ENCODE results near the gene RNF8. TPM values are rescaled to one million over a fixed set of nuclear protein-coding genes. Genes with fewer than 3 reads are reported as not detected.

Gene RNF8
- total and polyA plus RNA-seq, 10 of the 15 experiments (the other 5 are each of a cell fraction or from before 2014, with no cell fraction given): 7.8 to 30.2 (median 23.3) TPM

DNA sequence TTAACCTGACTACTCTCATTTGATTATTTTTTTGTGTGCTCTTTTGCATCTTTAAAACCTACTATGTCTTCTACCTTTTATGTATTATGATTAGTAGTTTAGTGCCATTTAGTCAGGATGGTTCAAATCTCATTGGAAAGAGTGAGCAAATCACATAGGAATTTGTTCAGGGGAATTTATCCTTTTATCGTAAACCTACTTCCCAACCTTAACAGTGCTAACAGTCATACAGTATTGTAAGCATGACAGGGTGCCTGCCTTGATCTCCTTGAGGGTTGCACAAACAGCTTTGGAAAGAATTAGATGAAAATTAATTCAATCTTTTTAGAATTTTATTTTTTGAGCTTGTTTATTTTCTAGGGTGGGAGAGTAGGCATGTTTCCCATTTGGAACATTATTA is 18.3 kb downstream of the RNF8 start:
- Histone ChIP-seq H3K4me2 (ENCODE audit: control insufficient read depth, insufficient read depth) (no peak overlapping the region), H3K27ac (ENCODE audit: control insufficient read depth, insufficient read depth) (no peak overlapping the region), H3K79me2 (ENCODE audit: control insufficient read depth, insufficient read depth, low read length) (no peaks in the 10 kb centered on the region), H2AFZ (ENCODE audit: control insufficient read depth, low read depth, low read length) (no peak overlapping the region), H3K9me3 (replicated peaks; ENCODE audit: control insufficient read depth, insufficient read depth, low read length) (no peaks in the 10 kb centered on the region), H4K20me1 (ENCODE audit: control insufficient read depth, insufficient read depth) (peaks cover 3% of the 10 kb centered on the region; the same call in 1 of the 2 replicates), H3K36me3 (ENCODE audit: control insufficient read depth in 2 of 2, insufficient read depth in 2 of 2, low read length in 1 of 2) (peaks cover 7 to 40% of the 10 kb centered on the region in 2 experiments), H3K27me3 (replicated peaks in 1 of 2; ENCODE audit: control insufficient read depth in 2 of 2, insufficient read depth in 2 of 2, low read length in 1 of 2) (no peaks in the 10 kb centered on the region), H3K4me1 (ENCODE audit: control insufficient read depth, insufficient read depth, low read length) (peaks cover 14% of the 10 kb centered on the region), H3K9ac (ENCODE audit: control insufficient read depth, insufficient read depth, low read length) (no peak overlapping the region), H3K4me3 (no peak overlapping the region)
- FAIRE-seq: no peak
- ATAC-seq: no peak
- intact Hi-C loops (cut with micrococcal nuclease; ENCODE audit: unreplicated experiment): no loop called here
- in situ Hi-C loops (cut with MboI): no loop called here
- TF ChIP-seq ZNF24 (IDR thresholded peaks at IDR 0.05) (no peak), ZSCAN29 (IDR thresholded peaks at IDR 0.05) (no peak), MXI1 (IDR thresholded peaks at IDR 0.05; ENCODE audit: low read depth, low read length) (no peak), E2F8 (IDR thresholded peaks at IDR 0.05; ENCODE audit: low read depth, partially characterized antibody) (no peak), CBX3 (IDR thresholded peaks at IDR 0.05; ENCODE audit: borderline replicate concordance, low read depth) (no peak), CHD1 (IDR thresholded peaks at IDR 0.05; ENCODE audit: low read depth, low read length) (no peak), LARP7 (IDR thresholded peaks at IDR 0.05) (no peak), HDGF (IDR thresholded peaks at IDR 0.05) (no peak), CBX5 (IDR thresholded peaks at IDR 0.05; ENCODE audit: low read depth) (no peak), FOS (IDR thresholded peaks at IDR 0.05; ENCODE audit: borderline replicate concordance, extremely low read depth, insufficient read length) (no peak), TCF3 (IDR thresholded peaks at IDR 0.05; ENCODE audit: borderline replicate concordance, insufficient read depth, low read depth, low read length) (no peak), ATF3 (IDR thresholded peaks at IDR 0.05; ENCODE audit: borderline replicate concordance, extremely low read depth, low read depth, low read length) (no peak), ZNF217 (IDR thresholded peaks at IDR 0.05) (no peak), RB1 (IDR thresholded peaks at IDR 0.05; ENCODE audit: borderline replicate concordance) (no peak)
- TF ChIP-seq, protein P1, sequence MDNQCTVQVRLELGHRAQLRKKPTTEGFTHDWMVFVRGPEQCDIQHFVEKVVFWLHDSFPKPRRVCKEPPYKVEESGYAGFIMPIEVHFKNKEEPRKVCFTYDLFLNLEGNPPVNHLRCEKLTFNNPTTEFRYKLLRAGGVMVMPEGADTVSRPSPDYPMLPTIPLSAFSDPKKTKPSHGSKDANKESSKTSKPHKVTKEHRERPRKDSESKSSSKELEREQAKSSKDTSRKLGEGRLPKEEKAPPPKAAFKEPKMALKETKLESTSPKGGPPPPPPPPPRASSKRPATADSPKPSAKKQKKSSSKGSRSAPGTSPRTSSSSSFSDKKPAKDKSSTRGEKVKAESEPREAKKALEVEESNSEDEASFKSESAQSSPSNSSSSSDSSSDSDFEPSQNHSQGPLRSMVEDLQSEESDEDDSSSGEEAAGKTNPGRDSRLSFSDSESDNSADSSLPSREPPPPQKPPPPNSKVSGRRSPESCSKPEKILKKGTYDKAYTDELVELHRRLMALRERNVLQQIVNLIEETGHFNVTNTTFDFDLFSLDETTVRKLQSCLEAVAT (IDR thresholded peaks at IDR 0.05): no peak
- TF ChIP-seq, protein P2, sequence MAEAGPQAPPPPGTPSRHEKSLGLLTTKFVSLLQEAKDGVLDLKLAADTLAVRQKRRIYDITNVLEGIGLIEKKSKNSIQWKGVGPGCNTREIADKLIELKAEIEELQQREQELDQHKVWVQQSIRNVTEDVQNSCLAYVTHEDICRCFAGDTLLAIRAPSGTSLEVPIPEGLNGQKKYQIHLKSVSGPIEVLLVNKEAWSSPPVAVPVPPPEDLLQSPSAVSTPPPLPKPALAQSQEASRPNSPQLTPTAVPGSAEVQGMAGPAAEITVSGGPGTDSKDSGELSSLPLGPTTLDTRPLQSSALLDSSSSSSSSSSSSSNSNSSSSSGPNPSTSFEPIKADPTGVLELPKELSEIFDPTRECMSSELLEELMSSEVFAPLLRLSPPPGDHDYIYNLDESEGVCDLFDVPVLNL (IDR thresholded peaks at IDR 0.05; ENCODE audit: low read depth, low read length): no peak
- TF ChIP-seq, protein P3, sequence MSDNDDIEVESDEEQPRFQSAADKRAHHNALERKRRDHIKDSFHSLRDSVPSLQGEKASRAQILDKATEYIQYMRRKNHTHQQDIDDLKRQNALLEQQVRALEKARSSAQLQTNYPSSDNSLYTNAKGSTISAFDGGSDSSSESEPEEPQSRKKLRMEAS (IDR thresholded peaks at IDR 0.05; ENCODE audit: low read depth, low read length): no peak
- DNase-seq (ENCODE audit: low read depth, low spot score): no peak
- SMC1A ChIA-PET (ENCODE audit: uncharacterized antibody, unreplicated experiment): interaction anchor here (1.1 to 1.2 kb wide), 2 partner anchors 9 to 158 kb away, joined by 3 to 5 read pairs; no protein-coding TSS in a partner anchor
- RAD21 ChIA-PET (ENCODE audit: unreplicated experiment): no interaction called here
- WGBS (ENCODE audit: insufficient coverage, insufficient replicate concordance, low lambda C conversion rate, missing lambda C conversion rate): 100% methylated on average over 1 of the region's 1 CpG
- POLR2A ChIA-PET: interaction anchor here (1.1 to 1.4 kb wide), 3 partner anchors 9 to 95 kb away, joined by 3 read pairs; no protein-coding TSS in a partner anchor
- CTCF ChIA-PET: interaction anchor here (0.9 to 1.3 kb wide), 4 partner anchors 10 to 95 kb away, joined by 3 to 6 read pairs (median 4); no protein-coding TSS in a partner anchor
- no TSS peak for BruUV-seq (replicated peaks)

All from GM12878 (cell line).